Fibroblast of lung (primary cell): ENCODE measurements around the gene TBRG4.

Experiments used
- CTCF ChIP-seq, 2 donors: IDR thresholded peaks in 1 of 2; conservative IDR thresholded peaks in 1 of 2; 1 replicate in 1 of 2; 2 replicates in 1 of 2; pipeline ENCODE4 v1.5.1; 2011 to 2012; ENCODE audit warnings: low read length in 2 of 2, control low read depth in 1 of 2, inconsistent platforms in 1 of 2, low read depth in 1 of 2, mild to moderate bottlenecking in 1 of 2
- EZH2 ChIP-seq: IDR thresholded peaks from 2 replicates; pipeline ENCODE4 v1.5.1; 2012; ENCODE audit warnings: low read length, control low read depth, mild to moderate bottlenecking; ENCODE audit errors: missing control alignments

GRCh38 chr7:45099891-45100760, 11.4 kb downstream of the TBRG4 start:
- TF ChIP-seq EZH2 = no peak
- no peak for TF ChIP-seq CTCF (conservative IDR thresholded peaks at IDR 0.05 in 1 of 2, IDR thresholded peaks at IDR 0.05 in 1 of 2; ENCODE audit: low read depth in 1 of 2, low read length in 2 of 2)
